Suprapubic skin (tissue), 3 donors: ENCODE data around the gene ZDHHC5.

Source experiments
- CTCF ChIP-seq, 2 donors: fragments of 200-600 bp in 1 of 2; fragments of 450-650 bp in 1 of 2; sonication (generic) in 1 of 2; IDR thresholded peaks; one replicate each; pipeline ENCODE4 v1.5.1; 2016 to 2019; ENCODE audit warnings: antibody characterized with exemption in 2 of 2, mild to moderate bottlenecking in 1 of 2, moderate library complexity in 1 of 2
- EP300 ChIP-seq: sonication (generic); formaldehyde crosslinking; IDR thresholded peaks from one replicate; pipeline ENCODE4 v1.6.1; 2017; ENCODE audit warnings: antibody characterized with exemption
- POLR2A ChIP-seq, 2 donors: fragments of 450-650 bp; IDR thresholded peaks; one replicate each; pipeline ENCODE4 v1.6.1; 2017; ENCODE audit warnings: antibody characterized with exemption in 2 of 2, mild to moderate bottlenecking in 2 of 2, moderate library complexity in 2 of 2

GRCh38 chr11:57712256-57713150 is 44.6 kb downstream of the ZDHHC5 start, which contains the start of gene TMX2:
- TF ChIP-seq CTCF (IDR thresholded peaks at IDR 0.05), result no peak
- no peak for TF ChIP-seq EP300
- peak in 1 of 2 donors; percentile 55 for TF ChIP-seq POLR2A (IDR thresholded peaks at IDR 0.05)
